Stimulated activated naive CD4-positive, alpha-beta T cell (primary cell): ENCODE data around the gene LRRC63.
"Not testable (repeated sequence)": the region's sequence is repeated elsewhere in the genome, so short reads cannot be mapped to it uniquely, and the experiment has no call there.

Experiments
- DNase-seq, 6 experiments: peaks; one replicate each; lab custom pipeline; 2025; lab: John Stamatoyannopoulos, UW

LRRC63 gene

DNA sequence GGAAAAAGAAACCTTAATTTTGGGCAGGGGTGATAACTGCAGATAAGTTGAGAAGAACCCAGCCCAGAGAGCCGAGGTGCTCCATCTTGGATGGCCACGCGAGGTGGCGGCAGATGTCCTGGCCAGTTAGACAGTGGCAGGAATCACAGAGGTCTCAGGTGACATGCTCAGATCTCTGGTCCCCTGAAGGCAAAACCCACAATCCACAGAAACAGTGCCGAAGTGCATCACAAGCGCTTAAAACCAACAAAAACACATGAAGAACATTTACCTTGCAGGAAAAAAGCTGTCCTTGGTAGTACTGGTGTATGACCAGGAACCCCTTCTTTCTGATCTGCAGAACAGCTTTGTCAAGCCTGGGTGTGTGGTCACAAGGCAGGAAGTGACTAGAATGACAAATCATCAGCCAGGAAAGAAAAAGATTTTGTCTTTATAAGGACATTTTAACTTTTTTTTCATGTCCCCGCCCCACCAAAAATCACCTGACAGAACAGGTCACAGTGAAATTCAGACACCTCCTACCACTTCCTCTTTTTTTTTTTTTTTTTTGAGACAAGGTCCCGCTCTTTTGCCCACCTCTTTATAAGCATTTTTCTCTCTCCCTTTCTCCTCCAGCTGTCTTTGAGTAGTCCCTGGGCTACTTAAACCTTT is 29.8 kb upstream of the LRRC63 start, which contains the start of gene LCP1:
LCP1 (minus strand) TSS at position 338 of the 651 bp plus-strand sequence. CDS start 22,515 bp downstream, outside the sequence.
- DNase-seq: peak; percentile 44 to 94 (median 84)

DNA sequence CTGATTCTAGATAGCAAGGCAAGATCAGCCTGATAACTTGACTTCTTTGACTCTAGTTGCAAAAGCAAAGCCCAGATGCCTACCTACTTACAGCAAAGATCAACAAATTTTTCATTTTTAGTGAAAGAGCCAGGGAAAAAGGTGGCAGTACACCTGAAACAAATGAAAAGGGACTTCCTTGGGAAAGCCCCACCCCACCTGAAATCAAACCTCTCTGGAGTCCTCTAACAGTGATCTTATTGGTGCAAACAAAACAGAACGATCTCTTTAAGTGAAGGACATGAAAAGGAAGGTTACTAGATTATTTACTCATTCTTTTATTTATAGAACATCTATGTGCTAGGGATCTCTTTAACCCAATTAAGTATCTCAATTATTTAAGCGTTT is 29.2 kb upstream of the LRRC63 start:
- DNase-seq: peak in 1 of 6 experiments; percentile 19

DNA sequence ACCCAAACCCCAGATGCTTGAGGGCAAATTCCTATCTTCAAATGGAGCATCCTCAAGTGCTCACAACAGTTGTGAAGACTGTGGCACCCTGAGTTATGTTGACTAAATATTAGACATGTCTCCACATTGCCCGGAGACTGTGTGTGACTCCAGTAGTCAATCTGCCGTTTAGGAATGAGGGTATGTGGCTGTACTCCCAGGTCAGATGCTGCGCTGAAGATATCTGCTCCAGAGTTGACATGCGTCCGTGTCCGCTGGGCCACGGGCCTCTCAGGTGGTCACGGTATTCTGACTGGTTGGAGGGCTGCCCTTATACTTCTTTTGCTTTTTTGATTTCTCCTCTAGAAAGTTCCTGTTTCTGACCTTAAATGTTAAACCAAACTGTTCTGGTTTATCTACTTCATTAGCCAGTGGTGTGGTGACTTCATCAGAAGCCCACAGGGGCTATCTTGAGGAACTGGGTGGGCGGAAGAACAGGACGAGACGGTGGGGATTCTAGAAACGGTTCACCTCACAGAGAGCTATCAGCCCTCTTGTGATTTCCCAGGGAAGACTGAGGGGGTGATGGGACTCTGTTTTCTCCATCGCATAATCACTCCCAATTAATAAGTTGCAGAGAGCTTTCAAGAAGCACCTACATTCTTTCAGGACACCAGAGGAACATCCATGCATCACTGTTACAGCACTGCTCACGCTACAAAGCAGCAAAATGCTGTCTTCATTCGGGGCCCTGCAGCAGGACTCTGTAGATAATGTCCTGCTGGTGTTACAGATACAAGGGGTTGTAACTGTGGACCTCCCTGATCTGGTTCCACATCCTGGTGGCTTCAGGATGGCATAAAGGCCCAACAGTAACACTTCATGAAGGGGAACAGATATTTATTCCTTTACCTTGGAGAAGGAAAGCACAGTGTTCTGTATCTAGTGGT is 28.4 kb upstream of the LRRC63 start:
- no peak for DNase-seq

DNA sequence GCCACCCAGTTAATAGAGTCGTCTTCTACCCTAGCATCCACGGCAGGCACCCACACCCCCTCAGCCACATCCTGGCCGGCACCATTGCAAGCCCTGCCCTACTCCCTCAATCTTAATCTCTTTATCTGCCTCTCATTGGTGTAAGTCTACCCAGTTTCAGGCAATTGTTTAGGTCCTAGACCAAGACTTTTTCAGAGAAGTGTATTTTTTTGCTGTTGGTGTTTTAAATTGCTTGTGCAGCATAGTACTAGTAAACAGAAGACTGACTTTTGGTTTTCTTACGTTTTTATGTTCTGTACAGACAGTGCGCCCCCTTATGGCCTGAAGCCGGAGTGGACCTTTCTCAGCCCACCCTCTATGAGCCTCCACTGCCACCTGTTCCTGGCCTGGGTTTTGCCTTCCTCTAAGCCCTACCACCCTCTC is 27.4 kb upstream of the LRRC63 start:
- DNase-seq: peak; percentile 50 to 76 (median 63)

DNA sequence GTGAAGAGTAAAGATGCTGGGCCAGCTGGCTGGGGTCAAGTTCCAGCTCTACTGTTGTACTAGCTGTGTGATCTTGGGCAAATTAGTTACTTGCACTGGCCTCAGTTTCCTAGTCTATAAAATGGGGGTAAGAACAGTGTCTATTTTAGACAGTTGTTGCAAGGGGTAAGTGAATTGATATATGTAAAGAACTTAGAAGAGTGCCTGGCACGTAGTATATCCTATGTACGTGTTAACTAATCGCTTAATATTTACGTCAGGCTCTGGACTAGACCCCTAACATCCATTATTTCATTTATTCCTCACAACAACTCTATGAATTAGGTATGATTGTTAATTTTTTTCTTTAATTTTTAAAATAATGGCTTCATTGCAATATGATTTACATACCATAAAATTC is 26.1 kb upstream of the LRRC63 start:
- DNase-seq: no peak

DNA sequence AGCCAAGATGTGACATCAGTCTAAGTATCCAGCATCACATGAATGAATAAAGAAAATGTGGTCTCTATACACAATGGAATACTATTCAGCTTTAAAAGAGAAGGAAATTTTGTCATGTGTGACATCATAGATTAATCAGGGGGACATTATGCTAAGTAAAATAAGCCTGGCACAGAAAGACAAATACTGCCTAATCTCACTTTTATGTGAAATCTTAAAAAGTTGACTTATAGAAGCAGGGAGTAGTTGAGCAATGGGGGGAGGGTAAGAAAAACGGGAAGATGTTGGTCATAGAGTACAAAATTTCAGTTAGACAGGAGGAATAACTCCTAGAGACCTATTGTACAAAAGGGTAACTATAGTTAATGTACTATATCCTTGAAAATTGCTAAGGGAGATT is 19.3 kb upstream of the LRRC63 start:
- DNase-seq: no peak

DNA sequence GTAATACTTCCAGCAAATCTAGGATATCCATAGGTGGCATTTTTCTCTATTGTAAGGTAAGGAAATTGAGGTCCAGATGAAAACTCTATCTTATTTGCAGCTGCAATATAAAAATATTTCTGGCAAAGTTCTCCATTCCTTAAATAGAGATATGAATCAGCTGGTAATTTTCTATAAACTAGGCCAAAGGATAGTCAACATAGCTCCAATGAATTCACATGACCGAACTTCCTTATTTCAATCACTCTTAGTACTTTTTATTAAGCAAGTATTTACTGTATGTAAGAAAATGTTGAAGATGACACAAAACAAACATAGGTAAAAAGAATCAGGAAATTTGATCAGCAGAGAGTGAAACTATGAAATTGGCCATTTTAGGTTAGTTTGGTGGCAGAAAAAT is 16.7 kb upstream of the LRRC63 start:
- no peak for DNase-seq

DNA sequence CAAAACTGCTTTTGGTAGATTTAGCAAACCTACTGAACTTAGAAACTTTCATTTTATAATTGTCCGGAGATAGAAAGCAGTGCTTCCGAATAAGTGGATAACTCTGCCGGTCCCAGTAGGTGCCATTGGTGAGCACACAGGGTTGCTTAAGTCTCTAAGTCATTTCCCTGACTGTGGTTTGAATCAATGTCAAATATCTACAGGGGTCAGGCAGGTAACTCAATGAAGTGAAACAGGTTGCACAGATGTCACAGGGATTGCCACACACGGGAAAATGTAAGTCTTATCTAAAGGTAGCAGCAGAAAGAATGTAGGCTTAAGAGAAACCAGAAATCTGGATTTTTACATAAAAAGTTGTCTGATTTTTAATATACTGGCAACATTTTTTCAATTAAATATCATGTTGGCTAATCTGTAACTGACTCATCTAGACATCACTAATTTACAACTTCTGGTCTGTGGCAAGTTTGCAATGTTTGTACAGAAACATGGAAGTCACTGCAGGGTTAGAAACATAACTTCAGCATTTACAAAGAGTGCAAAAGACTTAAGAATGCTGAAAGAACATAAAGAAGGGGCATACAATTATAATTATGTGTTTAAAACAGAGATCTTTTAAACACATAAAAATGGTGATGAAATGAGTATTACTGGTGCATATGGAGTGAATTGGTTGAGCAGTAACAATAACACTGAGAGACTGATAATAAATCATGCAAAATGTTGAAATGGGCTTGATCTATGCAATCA is 14.3 kb upstream of the LRRC63 start:
- DNase-seq: no peak

DNA sequence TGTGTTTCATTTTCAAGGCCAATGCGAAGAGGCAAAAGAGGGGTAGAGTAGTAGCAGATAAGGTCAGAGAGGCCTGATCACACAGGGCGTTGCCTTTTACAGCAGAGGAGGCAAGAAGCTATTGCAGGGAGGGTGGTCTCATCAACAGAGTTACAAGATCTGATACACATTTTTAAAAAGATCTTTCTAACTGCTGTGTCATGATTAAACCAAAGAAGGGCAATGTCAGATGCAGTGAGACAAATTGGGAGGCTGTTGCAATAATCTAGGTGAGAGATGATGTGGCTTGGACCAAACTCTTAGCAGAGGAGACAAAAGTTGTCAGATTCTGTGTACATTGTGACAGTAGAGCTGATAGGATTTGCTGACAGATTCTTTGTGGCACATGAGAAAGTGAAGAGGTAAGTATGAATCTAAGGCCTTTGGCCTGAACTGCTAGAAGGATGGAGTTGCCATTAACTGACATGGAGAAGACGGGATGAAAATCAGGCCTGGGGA is 13.0 kb upstream of the LRRC63 start:
- DNase-seq: no peak

DNA sequence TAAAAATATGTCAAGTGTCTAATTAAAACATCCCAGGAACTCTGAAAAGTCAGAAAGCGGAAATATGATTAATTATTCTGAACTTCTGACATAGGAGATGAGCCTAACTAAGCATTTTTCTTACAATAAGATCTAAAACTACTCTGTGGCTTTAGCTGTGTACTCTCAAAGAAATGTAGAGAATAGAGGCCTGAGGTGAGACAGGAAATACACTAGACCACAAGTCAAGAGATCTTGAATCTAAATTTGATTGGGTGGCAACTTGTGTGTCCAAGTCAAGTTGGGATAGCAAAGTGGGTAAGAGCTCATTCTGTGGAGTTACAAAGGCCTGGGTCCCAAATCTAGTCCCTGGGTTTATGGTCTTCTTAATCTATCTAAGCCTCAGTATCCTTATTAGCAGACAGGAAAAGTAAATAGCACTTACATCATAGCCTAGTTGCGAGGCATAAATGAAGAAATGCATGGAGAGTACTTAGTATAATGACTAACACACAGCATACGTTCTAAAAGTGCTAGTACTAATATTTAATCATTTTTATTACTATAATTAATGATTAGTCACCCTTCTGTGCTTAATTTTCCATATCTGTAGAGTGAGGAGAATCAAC is 9.4 kb upstream of the LRRC63 start:
- DNase-seq: peak in 3 of 6 experiments; percentile 22 to 46 (median 41)

DNA sequence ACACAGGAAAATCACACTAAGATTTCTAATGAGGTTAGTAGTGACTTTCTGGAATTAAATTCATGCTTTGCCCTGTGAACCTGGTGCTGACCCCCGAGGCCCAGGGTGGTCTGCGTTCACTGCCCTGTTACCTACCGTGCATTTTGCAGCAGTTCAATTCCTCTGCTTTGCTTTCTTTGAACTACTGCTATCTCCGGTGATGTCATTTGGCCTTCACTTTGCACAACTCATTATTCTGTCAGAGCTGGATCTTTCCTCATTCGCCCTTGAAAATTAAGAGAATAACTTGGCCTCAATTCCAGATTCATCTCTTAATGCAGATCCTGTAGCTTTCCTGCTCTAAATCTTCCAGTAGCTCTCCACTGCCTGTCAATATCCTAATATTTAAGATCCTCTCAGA is 8.8 kb upstream of the LRRC63 start:
- DNase-seq: no peak

DNA sequence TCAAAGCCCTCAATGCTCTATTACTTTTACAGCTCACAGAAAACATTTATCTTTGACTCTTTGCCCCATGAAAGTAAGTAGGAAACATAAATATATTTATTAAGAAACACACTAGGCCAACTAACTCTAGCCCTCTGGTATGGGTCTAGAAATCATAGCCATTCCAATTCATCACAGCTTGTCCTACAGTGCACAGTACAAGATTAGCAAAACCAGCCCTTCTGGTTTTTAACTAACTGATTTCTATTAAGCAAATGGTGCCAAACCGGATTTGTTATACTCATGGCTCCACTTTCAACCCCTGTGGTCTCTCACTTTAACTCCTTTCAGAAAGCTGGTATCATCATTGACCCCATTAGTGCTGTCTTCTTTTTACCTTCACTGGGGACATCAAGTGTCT is 5.6 kb upstream of the LRRC63 start:
- no peak for DNase-seq

DNA sequence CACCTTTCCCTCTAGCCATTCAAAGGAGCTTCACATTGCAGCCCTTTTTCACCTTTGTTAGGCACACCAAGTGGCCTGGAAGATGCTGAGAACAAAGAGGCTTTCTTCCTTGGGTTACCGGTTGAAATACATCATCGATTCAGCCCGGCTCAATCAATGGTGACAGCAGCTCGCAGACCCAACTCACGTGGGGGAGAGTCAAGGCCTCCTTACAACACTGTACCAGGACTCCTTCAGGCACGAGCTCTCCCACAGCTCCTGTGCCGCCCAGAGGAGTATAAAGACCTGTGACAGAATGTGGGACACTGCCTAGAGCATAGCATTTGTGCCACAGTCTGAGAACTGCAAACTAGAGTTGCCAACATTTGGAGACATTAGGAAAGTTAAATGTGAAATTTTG is 3.9 kb upstream of the LRRC63 start:
- DNase-seq: no peak

DNA sequence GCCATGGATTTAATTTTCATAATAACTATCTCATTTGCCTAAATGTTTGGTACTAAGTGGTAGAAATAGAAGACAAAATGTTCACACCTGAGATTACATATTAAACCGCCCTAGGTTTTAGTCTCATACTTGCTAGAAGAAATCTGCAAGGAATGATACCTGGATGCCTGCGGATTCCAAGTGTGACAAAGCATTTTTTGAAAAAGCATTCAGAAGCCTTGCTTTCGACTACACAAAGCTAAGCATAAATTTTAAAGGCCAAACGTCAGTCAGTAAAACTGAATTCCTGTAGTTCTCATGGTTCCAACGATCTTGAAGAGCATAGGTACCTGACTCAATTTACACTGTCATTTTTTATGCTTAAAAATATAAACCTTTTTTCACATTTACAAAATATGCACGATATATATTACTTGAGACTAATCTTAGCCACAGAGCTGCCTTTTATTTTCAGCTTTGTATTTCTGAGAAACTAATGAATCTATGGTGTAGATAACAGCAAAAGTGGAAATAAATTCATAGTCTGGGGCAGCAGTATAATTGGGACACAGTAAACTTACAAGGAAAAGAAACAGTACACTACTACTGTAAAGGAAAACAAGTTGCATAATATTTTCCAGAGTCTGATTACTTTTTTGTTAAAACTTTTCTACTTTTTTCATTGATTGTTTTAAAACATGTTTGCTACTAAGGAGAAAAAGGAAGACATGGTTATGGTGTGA is 1.2 kb upstream of the LRRC63 start:
- no peak for DNase-seq

DNA sequence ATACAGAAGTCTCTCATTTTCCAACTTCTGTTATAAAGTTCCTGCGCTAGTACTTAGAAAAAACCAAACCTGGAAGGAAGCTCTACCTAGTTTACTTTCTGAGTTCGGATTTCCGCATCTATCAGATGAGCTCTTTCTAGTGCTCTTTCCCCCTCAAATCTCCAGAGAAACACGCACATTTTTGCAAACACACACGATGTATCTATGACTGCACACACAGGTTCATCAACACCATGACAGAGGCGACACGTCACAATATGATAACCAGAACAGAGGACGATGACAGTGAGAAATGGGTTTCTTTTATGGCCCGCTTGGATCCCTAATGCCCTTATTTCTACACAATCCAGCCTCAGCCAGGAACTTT is 629 bp upstream of the LRRC63 start:
- peak; percentile 28 to 70 (median 48) for DNase-seq

DNA sequence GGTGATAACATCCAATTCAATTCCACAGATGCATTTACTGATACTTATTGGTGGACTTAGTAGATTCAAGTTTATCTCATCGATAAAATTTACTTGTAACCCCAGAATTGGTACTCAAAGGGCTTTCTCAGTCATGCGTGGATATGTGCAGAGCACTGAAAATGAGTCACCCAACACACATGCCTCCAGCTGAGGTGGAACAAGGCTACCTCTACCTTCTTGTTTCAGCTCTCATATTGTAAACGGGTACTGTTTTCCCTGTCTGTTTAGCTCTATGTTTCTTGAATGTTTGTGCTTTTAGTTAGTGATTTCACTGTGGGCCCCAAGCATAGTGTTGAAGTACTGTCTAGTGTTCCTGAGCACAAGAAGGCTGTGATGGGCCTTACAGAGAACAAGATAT is 1.5 kb downstream of the LRRC63 start:
- DNase-seq: no peak

DNA sequence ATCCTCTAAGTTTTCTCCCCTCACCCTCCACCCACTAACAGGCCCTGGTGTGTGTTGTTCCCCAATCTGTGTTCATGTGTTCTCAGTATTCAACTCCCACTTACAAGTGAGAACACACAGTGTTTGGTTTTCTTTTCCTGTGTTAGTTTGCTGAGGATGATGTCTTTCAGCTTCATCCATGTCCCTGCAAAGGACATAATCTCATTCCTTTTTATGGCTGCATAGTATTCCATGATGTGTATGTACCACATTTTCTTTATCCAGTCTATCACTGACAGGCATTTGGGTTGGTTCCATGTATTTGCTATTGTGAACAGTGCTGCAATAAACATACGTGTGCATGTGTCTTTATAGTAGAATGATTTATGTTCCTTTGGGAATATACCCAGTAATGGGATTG is 3.0 kb downstream of the LRRC63 start:
- DNase-seq: not testable (repeated sequence)

DNA sequence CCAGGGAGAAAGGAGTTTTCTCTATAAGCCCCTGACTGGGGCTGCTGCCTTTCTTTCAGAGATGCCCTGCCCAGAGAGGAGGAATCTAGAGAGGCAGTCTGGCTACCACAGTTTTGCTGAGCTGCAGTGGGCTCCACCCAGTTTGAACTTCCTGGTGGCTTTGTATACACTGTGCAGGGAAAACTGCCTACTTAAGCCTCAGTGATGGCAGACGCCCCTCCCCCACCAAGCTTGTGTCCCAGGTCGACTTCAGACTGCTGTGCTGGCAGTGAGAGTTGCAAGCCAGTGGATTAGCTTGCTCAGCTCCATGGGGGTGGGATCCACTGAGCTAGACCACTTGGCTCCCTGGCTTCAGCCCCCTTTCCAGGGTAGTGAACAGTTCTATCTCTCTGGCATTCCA is 8.5 kb downstream of the LRRC63 start:
- not testable (repeated sequence) for DNase-seq

DNA sequence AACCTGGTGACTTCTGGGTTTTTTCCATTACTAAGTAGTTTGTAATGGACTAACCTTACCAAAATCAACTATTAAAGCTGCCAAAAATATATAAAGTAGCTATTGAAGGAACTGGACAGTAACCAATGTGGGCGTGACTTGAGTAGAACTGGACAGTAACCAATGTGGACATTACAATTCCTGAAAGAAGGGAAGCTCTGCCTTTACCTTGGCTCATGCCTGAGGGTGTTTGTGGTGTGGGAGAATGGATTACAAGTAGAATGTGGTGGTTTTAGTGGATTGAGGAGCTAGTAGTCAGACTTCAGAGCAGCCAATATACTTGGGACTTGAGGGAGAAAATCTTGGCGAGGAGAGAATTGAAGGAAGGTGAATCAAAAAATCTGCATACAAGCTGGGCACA is 17.5 kb downstream of the LRRC63 start:
- DNase-seq: no peak

DNA sequence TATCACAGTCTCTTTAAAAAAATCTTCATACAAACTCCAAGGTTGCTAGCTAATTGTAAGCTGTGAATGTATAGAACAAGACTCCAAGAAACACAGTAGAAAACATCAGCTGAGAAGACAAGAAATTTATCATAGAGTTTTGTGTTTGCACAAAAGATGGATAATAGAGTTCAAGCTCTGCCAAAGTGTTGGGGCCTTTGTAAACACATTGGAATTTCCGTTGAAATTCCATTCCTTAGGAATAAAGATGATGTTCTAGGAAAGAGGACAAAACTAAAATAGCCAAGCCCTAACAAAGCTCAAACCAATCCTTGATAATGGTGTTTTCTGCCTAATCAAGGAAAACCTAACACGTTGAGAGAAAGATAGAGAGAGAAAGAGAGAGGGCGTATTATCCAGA is 20.6 kb downstream of the LRRC63 start:
- DNase-seq: no peak

DNA sequence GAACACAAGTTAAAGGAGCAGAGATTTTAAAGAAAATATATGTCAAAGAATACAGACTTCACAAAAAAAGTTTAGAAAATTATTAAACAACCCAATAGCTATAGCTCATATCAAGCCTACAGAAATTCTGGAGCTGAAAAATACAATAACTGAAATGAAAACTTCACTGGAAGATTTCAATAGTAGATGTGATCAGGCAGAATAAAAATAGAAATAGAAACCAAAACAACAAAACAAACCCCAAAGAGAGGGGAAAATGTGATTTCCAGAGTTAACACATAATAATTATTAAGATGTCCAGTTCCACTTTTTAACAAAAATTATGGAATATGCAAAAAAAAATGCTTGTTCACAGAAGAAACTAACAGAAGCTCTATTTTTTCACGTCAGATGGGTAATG is 23.6 kb downstream of the LRRC63 start:
- no peak for DNase-seq
